Activated CD4-positive, alpha-beta T cell treated with anti-CD3 and anti-CD28 coated beads for 24 hours (primary cell): ENCODE data around the gene HBG1.

Experiments
- DNase-seq, 2 donors: peaks; one replicate each; pipeline ENCODE4 v3.0.0-alpha.2; 2020; ENCODE audit warnings: low read depth in 2 of 2

The HBG1 gene

GRCh38 chr11:5247472-5248192, 2.0 kb downstream of the HBG1 start:
- no peak for DNase-seq

DNA sequence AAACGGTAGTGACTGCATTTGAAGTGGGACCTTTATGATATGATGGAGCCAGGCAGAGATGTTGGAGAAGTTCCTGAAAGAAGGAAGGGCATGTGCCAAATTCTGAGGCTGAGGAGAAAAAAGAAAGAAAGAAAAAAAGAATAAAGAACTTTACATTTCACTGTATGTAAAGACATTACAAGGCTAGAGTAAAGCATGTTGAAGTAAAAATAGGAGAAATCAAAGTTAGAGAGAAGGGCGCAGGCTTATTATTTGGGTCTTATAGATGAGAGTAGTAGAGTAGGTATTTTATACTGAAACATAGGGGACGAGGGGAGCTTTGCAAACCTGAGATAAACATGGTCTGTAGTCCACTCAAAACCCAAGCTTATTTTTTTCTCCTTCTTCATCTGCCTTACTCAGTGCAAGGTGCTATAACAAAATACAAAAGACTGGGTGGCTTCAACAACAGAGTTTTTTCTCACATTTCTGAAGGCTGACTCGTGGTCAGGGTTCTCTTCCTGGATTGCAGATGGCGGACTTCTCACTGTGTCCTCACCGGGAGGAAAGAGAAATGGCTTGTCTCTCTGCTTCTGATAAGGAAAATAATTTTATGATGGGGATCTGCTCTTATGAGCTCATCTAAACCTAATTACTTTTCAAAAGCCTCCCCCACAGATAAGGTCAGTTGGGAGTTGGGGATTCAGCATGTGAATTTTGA, 2.7 kb downstream of the HBG1 start:
- no peak for DNase-seq

- no peak for DNase-seq
These were observed 4.5 kb downstream of the HBG1 start for GRCh38 chr11:5245155-5245554.

GRCh38 chr11:5243816-5244180, 5.9 kb downstream of the HBG1 start:
- no peak for DNase-seq

DNA sequence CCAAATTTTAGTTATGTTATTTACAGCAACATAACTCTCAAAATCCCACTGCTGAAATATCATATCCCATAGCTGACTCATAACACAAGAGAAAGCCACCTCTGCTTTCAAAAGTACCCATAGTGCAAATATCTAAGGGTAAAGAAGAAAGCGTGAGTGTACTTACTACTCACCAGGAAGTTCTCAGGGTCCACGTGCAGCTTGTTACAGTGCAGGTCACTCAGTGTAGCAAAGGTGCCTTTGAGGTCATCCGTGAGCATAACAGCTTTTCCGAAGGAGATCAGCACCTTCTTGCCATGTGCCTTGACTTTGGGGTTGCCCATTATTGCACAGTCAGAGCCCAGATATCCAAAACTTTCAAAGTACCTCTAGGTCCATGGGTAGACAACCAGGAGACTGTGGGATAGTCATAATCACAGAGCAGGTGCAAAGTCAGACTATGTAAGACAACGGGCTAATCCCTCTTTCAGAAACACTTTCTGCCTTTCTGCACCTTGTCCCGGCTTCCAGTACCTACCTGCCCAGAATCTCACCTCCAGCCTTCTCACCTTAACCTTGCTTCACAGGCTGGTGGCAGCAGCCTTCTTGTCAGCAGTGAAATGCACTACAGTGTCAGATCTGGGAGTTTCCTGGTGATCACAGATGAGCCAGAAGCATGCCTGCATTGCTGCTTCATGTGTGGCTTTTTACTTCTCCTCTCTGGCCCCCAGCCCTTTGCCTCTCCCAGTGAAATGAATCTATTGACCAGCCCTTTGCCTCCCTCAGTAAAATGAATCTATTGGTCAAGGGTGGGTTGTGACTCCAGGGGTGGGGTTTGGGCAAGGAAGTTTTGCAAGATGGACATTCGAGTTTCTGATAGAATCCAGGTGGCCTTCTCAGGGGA, 6.5 kb downstream of the HBG1 start:
- DNase-seq = no peak

- no peak for DNase-seq
These were observed 7.4 kb downstream of the HBG1 start for GRCh38 chr11:5242208-5242607.

DNA sequence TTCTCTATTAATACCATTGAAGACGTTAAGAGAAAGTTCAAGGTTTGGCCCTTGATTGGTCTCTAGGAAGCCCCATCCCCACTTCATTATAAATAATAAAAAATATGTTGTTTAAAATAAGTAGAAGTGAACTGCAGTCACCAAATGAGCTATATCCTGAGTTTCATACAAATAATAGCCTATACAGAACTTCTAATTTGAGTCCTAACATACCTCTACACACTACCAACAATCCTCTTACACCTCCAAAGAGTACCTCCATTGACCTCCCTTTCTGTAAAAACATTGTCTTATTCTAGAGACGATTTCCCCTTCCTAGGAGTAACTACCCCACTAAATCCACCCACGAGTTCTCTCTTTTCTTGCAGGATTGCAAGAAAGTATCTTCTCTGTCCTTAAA, 8.2 kb downstream of the HBG1 start:
- no peak for DNase-seq

DNA sequence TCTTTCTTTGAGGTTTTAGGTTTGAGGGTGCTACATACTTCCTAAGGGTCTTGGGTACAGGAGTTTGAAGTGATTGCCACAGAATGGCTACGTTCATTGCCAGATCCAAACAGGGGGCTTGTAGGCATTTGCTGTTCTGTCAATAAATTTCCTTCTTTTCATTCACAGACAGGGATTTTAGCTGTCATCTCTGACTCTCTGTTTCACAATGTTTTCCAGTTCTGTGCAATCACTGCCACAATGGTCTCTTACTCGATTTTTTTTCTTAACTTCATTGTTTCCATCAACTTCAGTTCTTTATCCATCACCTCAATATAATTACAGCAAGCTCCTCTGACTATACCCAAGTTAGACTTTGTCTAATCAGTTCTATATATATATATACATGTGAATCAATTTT, 9.2 kb downstream of the HBG1 start:
- no peak for DNase-seq

GRCh38 chr11:5240056-5240455, 9.6 kb downstream of the HBG1 start:
- DNase-seq = no peak

GRCh38 chr11:5239046-5239445, 10.6 kb downstream of the HBG1 start:
- no peak for DNase-seq

GRCh38 chr11:5238486-5238885, 11.2 kb downstream of the HBG1 start:
- DNase-seq = no peak

GRCh38 chr11:5237420-5237819, 12.2 kb downstream of the HBG1 start:
- DNase-seq = no peak

- DNase-seq = no peak
These were observed 14.1 kb downstream of the HBG1 start for GRCh38 chr11:5235364-5236095.

DNA sequence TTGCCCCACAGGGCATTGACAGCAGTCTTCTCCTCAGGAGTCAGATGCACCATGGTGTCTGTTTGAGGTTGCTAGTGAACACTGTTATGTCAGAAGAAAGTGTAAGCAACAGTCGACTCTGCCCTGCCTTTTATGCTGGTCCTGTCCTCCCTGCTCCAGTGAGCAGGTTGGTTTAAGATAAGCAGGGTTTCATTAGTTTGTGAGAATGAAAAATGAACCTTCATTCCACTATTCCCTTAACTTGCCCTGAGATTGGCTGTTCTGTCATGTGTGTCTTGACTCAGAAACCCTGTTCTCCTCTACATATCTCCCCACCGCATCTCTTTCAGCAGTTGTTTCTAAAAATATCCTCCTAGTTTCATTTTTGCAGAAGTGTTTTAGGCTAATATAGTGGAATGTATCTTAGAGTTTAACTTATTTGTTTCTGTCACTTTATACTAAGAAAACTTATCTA, 15.2 kb downstream of the HBG1 start, which contains the start of gene HBD:
Gene HBD, minus strand, starts transcription at position 103 of the 454 bp plus-strand sequence. Its CDS starts 50 bp downstream, at position 53.
- no peak for DNase-seq

- DNase-seq = no peak
These were observed 16.4 kb downstream of the HBG1 start for GRCh38 chr11:5233307-5233706.

DNA sequence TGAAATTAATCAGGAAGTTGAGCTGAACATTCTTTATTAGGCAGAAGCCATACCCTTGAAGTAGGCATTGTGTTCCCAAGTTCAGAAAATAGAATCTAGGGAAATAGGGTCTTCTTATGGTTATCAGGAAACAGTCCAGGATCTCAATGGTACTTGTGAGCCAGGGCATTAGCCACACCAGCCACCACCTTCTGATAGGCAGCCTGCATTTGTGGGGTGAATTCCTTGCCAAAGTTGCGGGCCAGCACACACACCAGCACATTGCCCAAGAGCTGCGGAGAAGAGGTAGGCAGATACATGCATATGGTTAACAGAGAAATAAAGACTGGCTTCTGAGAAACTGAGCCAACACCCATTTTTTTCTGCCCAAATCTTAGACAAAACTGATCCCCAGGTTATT, 16.8 kb downstream of the HBG1 start:
- DNase-seq = no peak

DNA sequence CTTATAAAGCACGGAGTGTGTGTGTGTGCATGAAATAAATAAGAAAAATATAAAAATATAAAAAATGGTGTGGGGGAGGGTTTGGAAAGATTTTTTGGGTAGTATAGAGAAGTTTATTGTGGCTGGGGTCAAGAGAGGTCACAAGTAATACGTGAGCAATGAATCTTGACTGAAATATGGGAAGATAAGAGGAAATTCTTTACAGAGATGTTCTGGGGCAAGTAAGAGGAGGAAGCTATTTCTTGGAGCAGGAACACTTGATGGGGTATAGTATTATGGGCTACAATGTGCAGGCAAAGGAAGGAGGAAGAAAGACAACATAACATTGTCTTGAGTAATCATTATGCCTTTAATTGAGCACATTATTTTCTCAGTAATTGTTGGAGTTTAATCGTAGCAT, 17.5 kb downstream of the HBG1 start:
- no peak for DNase-seq

GRCh38 chr11:5231111-5231510, 18.5 kb downstream of the HBG1 start:
- DNase-seq = no peak

DNA sequence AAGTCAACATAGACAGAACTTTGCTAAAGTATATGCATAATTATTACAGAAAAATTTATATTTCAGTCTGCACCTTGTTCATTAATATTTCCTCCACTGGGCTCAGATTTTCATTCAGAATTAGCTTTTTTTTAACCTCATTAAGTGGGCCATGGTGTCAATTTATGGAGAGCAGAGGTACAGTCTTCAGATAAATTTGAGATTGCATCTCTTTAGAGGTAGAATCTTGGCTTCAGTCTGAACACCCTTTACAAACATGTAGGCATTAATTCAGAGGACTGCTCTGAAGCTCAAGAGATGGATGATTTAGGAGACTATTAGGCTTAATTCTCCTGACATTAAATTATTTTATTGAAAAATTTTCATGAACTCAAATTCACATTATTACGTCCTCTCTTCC, 19.4 kb downstream of the HBG1 start:
- DNase-seq = no peak

GRCh38 chr11:5229796-5230195, 19.9 kb downstream of the HBG1 start:
- DNase-seq = no peak

DNA sequence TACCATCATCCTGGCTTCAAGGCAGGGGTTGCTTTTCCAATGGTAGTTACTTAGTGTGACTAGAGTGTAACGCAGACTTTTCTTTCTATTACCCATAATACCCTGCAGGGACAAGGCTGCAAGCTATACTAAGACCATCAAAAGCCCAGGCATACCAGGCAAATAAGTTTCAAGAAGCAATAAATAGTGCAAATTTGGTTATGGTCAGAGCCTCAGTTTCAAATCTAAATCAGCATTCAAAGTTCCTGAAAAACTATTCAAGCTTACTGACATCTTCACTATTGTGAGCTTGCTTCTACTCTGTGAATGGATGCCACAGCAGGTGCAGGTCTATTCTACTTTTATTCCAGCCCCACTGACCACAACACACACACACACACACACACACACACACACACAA, 20.3 kb downstream of the HBG1 start:
- DNase-seq = no peak

GRCh38 chr11:5228124-5228523, 21.5 kb downstream of the HBG1 start:
- no peak for DNase-seq
